Measurements from ENCODE around the gene TMEM59L. TPM values are rescaled to one million over a fixed set of nuclear protein-coding genes. Genes with fewer than 3 reads are reported as not detected.
A peak's percentile ranks its signal among the peaks of the same experiment; 100 is the strongest.

Gene TMEM59L
- total and polyA plus RNA-seq, 8 donors: 0.56 to 8.9 (median 1.2) TPM

DNA sequence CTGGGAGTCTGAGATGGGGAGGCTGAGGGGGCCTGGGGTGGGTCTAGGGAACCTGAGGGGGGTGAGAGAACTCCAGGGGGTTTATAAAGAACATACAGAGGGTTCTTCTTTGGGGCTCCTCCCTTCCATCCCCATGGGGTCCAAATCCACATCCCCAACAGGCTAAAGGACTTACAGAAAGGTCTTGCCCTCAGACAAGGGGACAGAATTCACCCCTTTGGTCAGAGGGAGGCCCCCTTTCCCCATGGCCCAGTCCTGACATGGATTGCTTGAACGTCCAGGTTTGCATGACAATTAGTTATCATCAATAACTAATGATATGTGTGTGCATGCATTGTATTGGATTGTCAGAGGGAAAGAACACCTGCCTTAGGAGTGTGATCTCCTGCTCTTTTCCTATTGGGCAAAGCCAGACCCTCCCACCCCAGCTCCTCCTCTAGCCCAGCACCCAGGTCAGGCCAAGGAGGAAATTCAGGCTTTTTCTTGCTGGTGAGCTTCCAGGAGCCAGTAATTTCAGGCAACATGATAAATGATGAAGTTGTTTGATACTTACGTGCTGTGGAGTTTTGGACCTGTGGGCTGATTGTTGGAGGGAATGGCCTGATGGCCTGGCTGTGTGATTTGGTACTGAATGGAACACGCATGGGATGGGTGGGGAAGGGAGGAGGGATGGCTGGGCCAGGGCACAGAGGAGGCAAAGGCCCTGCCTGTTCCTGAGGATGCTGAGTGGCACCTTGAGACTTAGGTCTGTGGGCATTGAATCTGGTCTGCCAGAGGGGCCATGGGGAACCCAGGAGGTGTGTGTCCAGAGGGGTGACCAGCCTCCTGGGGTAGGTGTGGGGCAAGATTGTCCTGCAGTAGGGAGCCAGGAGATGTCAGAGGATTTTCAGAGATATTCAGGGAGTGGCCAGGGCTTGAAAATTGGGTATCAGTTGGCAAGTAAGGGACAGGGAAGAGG is 25.3 kb downstream of the TMEM59L start:
- ATAC-seq: peak; percentile 63 to 73 (median 66)
- H3K4me3 ChIP-seq: peak overlapping the region in 3 of 4 donors; percentile 72 to 79 (median 73)
- no peak for FAIRE-seq

GRCh38 chr19:18639706-18640243 is 27.1 kb downstream of the TMEM59L start:
- no peak overlapping the region for H3K4me3 ChIP-seq
- no peaks in the 10 kb centered on the region for H3K36me3 ChIP-seq
- intact Hi-C loops (cut with DNase I): no loop called here
- TF ChIP-seq CTCF (IDR thresholded peaks at IDR 0.05): no peak
- H3K27me3 ChIP-seq: no peaks in the 10 kb centered on the region
- no peak for FAIRE-seq
- no peak for DNase-seq
- no peak overlapping the region for H3K27ac ChIP-seq
- no peak for ATAC-seq
- peaks cover 5 to 8% (median 7%) of the 10 kb centered on the region in 3 donors for H3K4me1 ChIP-seq
- 63 to 67% methylated on average over 8 of the region's 8 CpGs for WGBS, 2 donors
- H3K9me3 ChIP-seq: no peaks in the 10 kb centered on the region

More for the DNA sequence above, 25.3 kb downstream of the TMEM59L start:
- Histone ChIP-seq H3K36me3 (no peaks in the 10 kb centered on the region), H3K27me3 (no peaks in the 10 kb centered on the region), H3K27ac (peak overlapping the region; percentile 70 to 91 (median 82)), H3K9me3 (no peaks in the 10 kb centered on the region), H3K4me1 (peaks cover 5 to 8% (median 7%) of the 10 kb centered on the region in 3 donors)
- WGBS, 2 donors: 9 to 12% methylated on average over 3 of the region's 3 CpGs
- TF ChIP-seq CTCF (IDR thresholded peaks at IDR 0.05): no peak
- intact Hi-C loops (cut with DNase I): no loop called here
- peak in 5 of 6 donors; percentile 78 to 86 (median 83) for DNase-seq

DNA sequence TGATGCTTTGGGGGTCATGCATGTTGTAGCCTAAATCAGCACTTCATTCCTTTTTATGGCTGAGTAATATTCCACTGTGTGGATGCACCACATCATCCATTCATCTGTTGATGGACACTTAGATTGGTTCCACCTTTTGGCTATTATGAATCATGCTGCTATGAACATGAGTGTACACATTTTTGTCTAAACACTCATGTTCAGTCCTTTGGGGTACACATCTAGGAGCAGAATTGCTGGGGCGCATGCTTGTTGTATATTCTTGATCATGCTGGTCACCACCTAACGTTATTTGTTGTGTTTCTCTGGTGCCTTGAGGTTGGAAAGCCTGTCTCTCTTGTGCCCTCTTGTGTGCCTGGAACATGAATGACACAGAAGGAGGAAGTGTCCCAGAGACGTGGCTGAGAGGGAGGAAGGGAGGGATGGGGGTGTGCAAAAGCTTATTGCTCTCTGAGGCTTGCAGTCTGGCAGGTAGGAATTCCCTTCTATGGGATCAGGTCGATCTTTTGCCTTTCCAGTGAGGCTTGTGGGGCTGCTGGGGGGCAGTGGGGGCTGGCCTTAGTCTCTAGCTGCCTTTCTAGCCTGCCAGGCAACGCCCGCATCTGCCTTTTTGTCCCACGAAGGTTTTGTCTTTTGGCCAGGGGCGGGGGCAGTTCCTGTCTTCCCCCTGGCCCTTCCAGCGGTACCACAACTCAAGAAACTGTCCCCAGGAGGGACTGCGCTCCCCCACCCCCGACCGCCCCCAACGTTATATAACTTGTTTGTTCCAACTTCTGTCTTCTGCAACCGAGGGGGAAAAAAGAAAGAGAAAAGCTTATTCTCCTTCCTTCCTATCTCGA is 31.7 kb downstream of the TMEM59L start:
- DNase-seq (peak in 1 of 6 donors; percentile 20), ATAC-seq (peak in 3 of 4 donors; percentile 27 to 81 (median 70)), FAIRE-seq (no peak)
- no peaks in the 10 kb centered on the region for H3K36me3 ChIP-seq
- TF ChIP-seq CTCF (IDR thresholded peaks at IDR 0.05): no peak
- no peaks in the 10 kb centered on the region for H3K9me3 ChIP-seq
- 69 to 74% methylated on average over 15 of the region's 15 CpGs for WGBS, 2 donors
- H3K4me1 ChIP-seq: no peaks in the 10 kb centered on the region
- no peak overlapping the region for H3K27ac ChIP-seq
- H3K4me3 ChIP-seq: no peak overlapping the region
- H3K27me3 ChIP-seq: no peaks in the 10 kb centered on the region
- intact Hi-C loops (cut with DNase I): no loop called here

- no peak for TF ChIP-seq CTCF (IDR thresholded peaks at IDR 0.05)
- FAIRE-seq (no peak), DNase-seq (peak in 1 of 6 donors; percentile 55), ATAC-seq (peak in 1 of 4 donors; percentile 21)
- Histone ChIP-seq H3K4me3 (no peak overlapping the region), H3K36me3 (no peaks in the 10 kb centered on the region), H3K9me3 (no peaks in the 10 kb centered on the region), H3K27me3 (no peaks in the 10 kb centered on the region), H3K4me1 (no peaks in the 10 kb centered on the region), H3K27ac (no peak overlapping the region)
- WGBS, 2 donors: 84 to 89% methylated on average over 13 of the region's 13 CpGs
- intact Hi-C loops (cut with DNase I): no loop called here
These were observed 32.4 kb downstream of the TMEM59L start for GRCh38 chr19:18645035-18645511.

All from pancreas (tissue), 10 donors.